GM19324 (cell line): ENCODE results near the gene ADGRV1.

ENCODE experiments used
- ATAC-seq: cut with Tn5 transposase; IDR thresholded peaks from one replicate; pipeline ENCODE4 v1.9.1; 2021; ENCODE audit warnings: mild to moderate bottlenecking, moderate library complexity; ENCODE audit not compliant: unreplicated experiment, low FRiP score

ADGRV1 gene

GRCh38 chr5:91119981-91120850 lies 561.6 kb downstream of the ADGRV1 start:
- no peak for ATAC-seq

GRCh38 chr5:91121347-91121993 lies 562.9 kb downstream of the ADGRV1 start:
- ATAC-seq = no peak

DNA sequence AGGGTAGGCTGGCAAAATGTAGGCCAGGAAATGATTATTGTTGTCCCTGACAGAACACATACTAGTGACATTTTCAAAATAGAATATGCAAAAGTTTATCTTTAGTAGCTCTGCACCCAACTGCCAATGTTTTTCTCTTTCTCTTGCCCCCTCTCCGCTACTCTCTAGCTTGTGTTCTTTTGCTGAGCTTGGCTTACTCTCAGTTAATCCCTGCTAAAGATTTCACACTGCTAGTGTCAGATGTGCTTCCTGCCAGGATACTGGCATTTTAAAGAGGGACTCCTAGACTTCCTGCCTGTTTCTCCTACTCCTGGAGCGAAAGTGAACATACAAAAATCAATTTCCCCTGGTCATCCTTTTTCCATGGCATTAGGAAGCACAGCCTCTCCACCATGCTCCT lies 564.1 kb downstream of the ADGRV1 start:
- ATAC-seq = no peak

GRCh38 chr5:91123291-91123690 lies 564.7 kb downstream of the ADGRV1 start:
- ATAC-seq = no peak

DNA sequence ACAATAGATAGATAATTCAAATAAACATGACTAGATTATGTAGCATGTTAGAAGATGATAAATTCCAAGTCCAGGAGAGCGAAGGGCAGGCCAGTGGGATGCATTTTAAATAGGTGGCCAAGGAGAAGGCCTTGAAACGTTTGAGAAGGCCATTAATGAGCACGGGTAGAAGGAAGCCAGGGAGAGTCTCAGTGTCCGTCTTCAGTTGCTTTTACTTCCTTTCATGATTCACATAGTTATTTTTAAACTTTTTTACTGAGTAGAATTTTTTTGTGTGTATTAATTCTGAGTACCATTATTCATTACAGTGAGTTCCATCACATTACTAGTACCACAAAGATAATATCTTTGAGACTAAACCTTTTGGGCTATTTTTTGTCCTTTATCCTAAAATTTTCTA lies 565.3 kb downstream of the ADGRV1 start:
- ATAC-seq = no peak

DNA sequence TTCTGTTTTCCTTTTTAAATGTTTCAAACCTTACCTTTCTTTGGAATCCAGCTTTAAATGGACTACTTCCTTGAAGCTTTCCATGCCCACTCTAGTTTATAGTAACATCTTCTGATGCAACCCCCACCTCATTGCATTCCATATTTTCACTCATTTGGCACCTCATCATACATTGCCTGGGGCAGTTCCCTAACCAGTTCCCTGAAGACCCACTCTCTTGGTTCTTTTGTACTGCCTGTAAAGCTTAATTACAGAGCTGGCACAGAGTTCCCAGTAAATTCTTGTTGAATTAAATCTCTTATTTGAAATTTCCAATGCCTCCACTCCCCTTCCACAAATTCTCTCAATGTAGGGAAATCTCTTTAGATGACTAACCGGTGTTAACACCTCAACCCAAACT lies 567.3 kb downstream of the ADGRV1 start:
- ATAC-seq = no peak

- ATAC-seq = no peak
Observed at GRCh38 chr5:91126448-91126847, 567.9 kb downstream of the ADGRV1 start.

GRCh38 chr5:91126888-91127287 lies 568.3 kb downstream of the ADGRV1 start:
- ATAC-seq = no peak

GRCh38 chr5:91127456-91128081 lies 569.0 kb downstream of the ADGRV1 start:
- no peak for ATAC-seq

GRCh38 chr5:91128604-91129003 lies 570.0 kb downstream of the ADGRV1 start:
- no peak for ATAC-seq

DNA sequence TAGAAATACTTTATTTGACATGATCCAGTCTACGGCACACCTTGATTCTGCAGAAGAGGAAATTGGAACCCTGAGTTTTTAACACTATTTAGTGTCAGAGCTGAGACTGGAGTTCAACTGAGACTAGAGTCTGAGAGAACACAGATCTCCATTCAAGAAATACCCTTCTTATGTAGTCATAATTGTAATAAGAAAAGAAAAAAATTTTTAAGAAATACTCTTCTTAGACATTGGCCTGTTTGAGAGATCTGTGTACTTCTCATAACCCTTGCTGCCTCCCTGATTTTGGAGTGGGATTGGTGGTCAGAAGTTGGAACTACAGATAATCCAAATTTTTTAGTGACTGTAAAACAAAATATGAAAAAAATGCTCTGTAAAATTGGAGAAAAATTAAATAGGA lies 571.2 kb downstream of the ADGRV1 start:
- ATAC-seq = no peak

- no peak for ATAC-seq
Observed at GRCh38 chr5:91130759-91131158, 572.2 kb downstream of the ADGRV1 start.

DNA sequence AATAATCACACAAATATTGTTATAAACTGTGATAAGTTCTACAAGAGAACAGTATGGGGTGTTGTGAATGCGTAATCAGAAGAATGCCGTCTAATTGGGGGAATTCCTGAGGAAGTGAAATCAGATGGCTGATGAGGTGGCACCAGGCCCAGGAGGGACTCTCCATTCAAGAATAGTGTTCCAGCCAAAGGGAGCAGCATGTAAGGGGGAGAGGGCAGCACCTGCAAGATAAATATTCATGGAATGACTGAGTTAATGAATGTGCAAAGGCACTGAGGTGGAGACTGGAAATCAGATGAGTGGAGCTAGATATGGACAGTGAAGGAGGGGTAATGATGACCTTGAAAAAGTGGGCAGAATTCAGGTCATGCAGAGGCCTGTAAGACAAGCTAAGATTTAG lies 574.0 kb downstream of the ADGRV1 start:
- no peak for ATAC-seq

- no peak for ATAC-seq
Observed at GRCh38 chr5:91133183-91133582, 574.6 kb downstream of the ADGRV1 start.

- ATAC-seq = no peak
Observed at GRCh38 chr5:91135475-91136248, 577.1 kb downstream of the ADGRV1 start.

GRCh38 chr5:91136271-91136670 lies 577.7 kb downstream of the ADGRV1 start:
- ATAC-seq = no peak

DNA sequence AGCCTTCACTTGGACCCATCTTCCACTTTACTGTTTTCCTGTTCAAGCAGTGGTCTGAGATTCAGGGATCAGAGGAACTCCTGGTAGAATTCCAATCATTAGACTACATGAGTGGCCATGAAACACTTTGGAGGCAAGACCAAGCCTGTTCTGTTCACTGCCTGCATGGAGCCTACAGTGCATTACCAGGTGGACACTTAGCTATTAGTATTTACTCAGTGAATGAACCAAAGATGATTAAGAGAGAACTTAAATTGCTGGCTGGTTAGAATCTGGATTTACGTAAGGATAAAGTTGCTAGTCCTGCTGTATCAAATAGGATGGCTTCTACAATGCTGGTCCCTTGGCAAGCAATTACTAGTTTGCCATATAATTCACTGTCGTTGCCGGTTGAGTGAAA lies 579.0 kb downstream of the ADGRV1 start:
- no peak for ATAC-seq

GRCh38 chr5:91139572-91140200 lies 581.1 kb downstream of the ADGRV1 start:
- no peak for ATAC-seq

GRCh38 chr5:91140657-91141056 lies 582.1 kb downstream of the ADGRV1 start:
- ATAC-seq = no peak

DNA sequence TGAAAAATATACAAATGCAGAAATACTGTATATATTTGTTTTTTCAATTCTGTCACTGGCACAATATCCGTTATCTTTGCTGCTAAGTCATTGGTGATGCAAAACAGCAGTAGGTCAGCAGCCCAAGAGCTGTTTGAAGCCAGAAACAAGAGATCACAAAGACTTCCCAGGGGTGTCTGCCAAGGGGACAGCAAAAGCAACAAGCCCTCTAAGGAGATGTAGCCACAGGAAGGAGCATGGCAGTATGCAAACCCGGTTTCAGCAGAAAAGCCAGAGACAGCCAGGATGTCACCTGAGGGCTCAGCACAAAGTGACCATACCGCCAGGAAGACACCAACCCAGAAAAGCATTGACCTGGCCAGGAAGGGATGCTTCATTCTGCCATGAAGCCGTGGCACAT lies 583.0 kb downstream of the ADGRV1 start:
- ATAC-seq = no peak
